ENCODE results near the gene ACOT7.

The ACOT7 gene

GRCh38 chr1:6358757-6359201 is 34.8 kb downstream of the ACOT7 start:
- in situ Hi-C loops (cut with MboI; ENCODE audit: low sequenced_read_pairs, unreplicated experiment), result no loop called here

GRCh38 chr1:6358144-6358624 is 35.4 kb downstream of the ACOT7 start:
- DNase-seq (ENCODE audit: low spot score), result no peak
- in situ Hi-C loops (cut with MboI; ENCODE audit: low sequenced_read_pairs, unreplicated experiment), result no loop called here
- TF ChIP-seq CTCF (IDR thresholded peaks at IDR 0.05; ENCODE audit: borderline replicate concordance, control extremely low read depth, extremely low read depth, insufficient read depth, missing control alignments), result no peak

More at GRCh38 chr1:6358757-6359201, 34.8 kb downstream of the ACOT7 start:
- peak; percentile 68 for DNase-seq (ENCODE audit: low spot score)
- no peak for TF ChIP-seq CTCF (IDR thresholded peaks at IDR 0.05; ENCODE audit: borderline replicate concordance, control extremely low read depth, extremely low read depth, insufficient read depth, missing control alignments)

GRCh38 chr1:6357243-6357936 is 36.2 kb downstream of the ACOT7 start:
- in situ Hi-C loops (cut with MboI; ENCODE audit: low sequenced_read_pairs, unreplicated experiment), result no loop called here
- peak; percentile 24 for TF ChIP-seq CTCF (IDR thresholded peaks at IDR 0.05; ENCODE audit: borderline replicate concordance, control extremely low read depth, extremely low read depth, insufficient read depth, missing control alignments)

GRCh38 chr1:6355621-6356020 is 37.9 kb downstream of the ACOT7 start:
- in situ Hi-C loops (cut with MboI; ENCODE audit: low sequenced_read_pairs, unreplicated experiment), result no loop called here
- TF ChIP-seq CTCF (IDR thresholded peaks at IDR 0.05; ENCODE audit: borderline replicate concordance, control extremely low read depth, extremely low read depth, insufficient read depth, missing control alignments), result no peak
- DNase-seq (ENCODE audit: low spot score), result no peak

More at GRCh38 chr1:6357243-6357936, 36.2 kb downstream of the ACOT7 start:
- peak; percentile 34 for DNase-seq (ENCODE audit: low spot score)

- in situ Hi-C loops (cut with MboI; ENCODE audit: low sequenced_read_pairs, unreplicated experiment), result no loop called here
- no peak for TF ChIP-seq CTCF (IDR thresholded peaks at IDR 0.05; ENCODE audit: borderline replicate concordance, control extremely low read depth, extremely low read depth, insufficient read depth, missing control alignments)
- no peak for DNase-seq (ENCODE audit: low spot score)
These were observed 38.8 kb downstream of the ACOT7 start for GRCh38 chr1:6354659-6355317.

GRCh38 chr1:6353955-6354658 is 39.5 kb downstream of the ACOT7 start:
- no peak for TF ChIP-seq CTCF (IDR thresholded peaks at IDR 0.05; ENCODE audit: borderline replicate concordance, control extremely low read depth, extremely low read depth, insufficient read depth, missing control alignments)

More at GRCh38 chr1:6353955-6354658, 39.5 kb downstream of the ACOT7 start:
- DNase-seq (ENCODE audit: low spot score), result no peak
- in situ Hi-C loops (cut with MboI; ENCODE audit: low sequenced_read_pairs, unreplicated experiment), result no loop called here

Data from GM13976 (cell line).